HG02973 (cell line): ENCODE data around the gene SLC7A14.

Experiments
- ATAC-seq: cut with Tn5 transposase; IDR thresholded peaks from one replicate; pipeline ENCODE4 v1.9.1; 2021; ENCODE audit warnings: moderate library complexity; ENCODE audit not compliant: unreplicated experiment

The SLC7A14 gene

DNA sequence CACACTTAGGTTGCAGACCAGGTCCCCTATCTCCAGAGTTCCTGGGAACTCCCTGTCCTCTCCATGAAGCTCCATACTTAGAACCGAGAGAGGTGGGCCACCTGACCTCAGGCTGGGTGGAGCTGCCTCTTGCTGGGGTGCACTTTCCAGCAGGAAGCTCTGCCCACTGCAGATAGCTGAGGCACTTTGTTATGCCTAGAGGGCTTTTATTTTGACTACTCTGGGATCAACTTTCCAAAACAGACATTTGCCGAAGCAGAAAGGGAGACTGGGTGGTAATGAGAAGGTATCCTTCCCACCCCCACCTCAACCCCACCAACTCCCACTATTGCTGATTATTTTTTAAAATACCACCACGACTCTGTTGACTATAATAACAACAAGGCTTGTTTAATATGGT lies 112.5 kb downstream of the SLC7A14 start:
- no peak for ATAC-seq

DNA sequence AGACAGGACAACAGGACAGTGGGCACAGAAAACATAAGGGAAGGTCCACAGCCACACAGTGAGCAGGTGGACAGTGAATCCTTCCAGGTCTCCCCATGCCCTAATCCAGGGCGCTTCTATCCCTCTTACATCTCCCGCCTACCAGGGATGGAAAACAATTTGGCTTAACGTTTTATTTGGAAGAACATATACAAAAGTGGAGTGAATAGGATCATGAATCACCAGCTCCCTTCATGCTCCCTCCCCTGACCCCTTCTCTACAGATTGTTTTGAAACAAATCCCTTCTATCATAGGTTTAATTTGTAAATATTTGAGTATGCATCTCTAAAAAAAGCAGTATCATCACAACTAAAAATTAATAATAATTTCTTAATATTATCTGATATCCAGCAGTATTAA lies 114.7 kb downstream of the SLC7A14 start:
- ATAC-seq: no peak

DNA sequence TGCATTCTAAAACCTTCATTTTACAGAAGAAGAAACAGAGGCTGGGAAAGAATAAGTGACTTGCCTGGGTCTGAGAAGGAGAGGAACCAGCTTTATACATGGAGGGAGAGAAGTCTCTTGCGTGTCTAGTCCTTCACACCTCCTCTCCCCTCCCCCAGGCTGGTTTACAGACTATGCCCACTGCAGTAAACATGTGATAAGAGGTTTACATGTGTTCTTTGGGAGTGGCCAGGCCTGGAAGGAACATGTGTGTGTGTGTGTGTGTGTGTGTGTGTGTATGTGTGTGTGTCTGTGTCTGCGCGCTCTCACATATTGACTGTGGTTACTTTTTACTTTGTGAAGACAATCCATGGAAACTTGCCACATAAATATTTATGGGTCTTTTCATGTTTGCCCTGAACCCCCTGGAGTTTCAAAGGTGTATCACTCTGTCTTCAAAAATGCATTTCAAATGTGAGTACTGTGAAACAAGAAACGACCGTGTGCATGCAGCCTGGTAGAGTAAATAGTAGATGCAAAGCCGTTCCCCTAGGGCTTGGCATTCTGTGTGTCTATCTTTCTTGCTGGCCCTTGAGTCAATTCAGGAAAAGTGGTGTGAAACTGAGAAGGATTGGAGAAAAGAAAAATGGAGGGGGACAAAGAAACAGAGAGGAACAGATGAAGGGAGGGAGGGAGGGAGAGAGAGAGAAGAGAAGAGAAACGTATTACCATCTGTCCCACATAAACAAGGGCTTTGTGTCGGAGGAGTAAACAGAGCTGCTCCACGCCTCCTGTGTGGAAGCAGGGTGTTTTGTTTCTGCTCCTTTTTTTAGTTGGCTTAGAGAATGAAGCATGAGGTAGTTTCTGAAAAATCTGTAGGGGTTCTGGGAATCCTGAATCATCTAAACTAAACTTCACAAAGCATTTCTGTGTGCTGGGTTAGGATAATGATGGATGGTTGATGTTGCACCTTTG lies 115.5 kb downstream of the SLC7A14 start:
- ATAC-seq: no peak

DNA sequence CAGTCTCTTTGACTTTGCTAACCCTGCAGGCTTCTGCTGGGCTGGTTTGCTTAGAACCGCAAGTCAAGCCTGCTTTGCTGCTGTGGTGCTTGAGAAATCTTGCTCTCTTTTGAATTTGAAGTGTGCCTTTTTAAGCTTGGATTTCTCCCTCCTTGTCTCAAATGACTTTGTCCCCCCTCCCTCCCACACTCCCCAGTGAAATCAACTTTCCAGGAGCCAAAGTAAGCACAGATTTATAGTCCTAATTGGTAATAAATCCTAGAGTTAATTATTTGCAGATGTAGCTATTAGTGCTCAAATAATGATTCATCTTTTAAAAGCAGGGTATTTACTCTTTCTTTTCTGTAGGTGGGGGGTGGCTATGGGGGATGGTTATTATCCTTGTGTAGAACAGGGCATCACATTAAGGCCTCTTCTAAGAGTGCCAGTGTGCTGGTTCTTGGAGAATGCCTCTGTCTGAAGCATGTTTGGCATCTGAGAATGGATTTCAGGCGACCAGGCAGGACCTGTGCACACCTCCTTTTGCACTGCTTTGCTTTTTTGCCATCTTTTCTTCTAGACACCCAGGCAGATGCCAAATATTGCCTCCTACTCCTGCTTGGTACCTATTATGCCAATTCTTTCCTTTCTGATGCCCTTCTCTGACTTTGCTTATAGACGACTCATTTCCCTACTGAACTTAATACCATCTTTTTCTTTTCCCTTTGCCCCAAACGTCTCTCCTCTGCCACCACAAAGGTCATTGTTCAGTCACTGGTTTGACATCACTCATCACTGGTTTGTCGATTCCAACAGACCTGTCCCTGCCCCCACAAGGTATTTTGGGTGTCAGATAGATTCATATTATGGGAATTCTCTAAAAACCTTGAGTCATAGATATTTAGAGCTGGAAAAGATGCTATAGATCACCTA lies 116.5 kb downstream of the SLC7A14 start:
- no peak for ATAC-seq

DNA sequence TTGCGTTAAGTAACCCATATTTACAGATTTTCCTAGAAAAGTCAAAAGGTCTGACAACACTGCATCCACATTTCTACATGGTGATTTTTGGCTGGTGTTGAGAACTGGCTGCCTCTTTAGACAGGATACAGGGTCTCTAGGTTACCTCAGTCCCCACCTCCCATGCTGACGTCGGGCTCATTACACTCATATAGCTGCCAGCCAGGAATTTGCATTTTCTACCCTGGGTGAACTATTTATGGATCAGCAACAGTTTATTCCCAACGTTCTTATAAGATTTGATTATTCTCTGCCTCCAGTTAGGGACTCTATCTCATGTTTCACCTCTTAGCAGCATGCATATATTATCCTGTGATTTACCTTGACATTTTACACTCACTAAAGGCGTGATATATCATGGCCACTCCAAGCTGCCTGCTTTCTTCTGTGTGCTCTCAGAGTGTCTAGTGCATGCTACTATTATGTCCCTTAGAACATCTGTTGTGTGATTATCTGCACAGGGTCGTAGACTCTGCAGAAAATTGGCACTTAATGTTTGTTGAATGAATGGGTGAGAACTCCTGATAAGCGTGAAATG lies 118.2 kb downstream of the SLC7A14 start:
- no peak for ATAC-seq

DNA sequence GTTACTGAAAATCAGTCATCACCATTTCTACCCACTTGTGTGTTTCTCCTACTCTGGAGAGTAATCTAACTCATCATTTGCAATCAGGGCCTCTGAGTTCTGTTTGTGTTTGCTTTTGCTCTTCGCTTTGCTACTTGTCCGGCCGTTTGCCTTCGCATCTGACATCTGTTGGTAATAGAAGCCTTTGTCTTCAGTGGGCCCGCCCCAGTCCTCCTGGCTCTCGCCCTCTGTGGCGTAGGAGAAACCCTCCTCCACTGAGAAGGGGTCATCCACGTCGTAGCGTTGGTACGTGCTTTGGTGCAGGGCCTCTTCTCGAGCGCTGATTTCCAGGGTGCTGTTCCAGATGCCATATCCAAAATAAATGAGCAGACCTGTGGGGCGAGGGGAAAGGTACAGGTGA lies 118.9 kb downstream of the SLC7A14 start:
- ATAC-seq: no peak

DNA sequence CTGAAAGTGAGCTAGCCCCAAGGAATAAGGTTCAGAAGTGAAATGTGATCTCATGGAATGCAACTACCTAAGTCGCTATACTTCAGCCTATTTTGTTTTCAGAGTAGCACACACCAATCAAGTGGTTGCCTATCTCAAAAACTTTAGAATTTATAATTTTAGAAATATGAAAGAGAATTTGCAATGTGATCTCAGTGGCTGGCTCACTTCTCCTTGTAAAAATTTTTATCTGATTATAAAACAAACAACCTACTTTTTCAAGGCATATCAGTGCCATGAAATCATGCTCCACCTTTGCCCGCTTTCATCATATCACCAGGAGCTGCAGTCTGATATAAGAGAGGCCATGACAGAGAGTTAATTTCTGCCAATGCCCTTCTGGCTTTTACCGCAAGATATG lies 119.9 kb downstream of the SLC7A14 start:
- ATAC-seq: no peak

DNA sequence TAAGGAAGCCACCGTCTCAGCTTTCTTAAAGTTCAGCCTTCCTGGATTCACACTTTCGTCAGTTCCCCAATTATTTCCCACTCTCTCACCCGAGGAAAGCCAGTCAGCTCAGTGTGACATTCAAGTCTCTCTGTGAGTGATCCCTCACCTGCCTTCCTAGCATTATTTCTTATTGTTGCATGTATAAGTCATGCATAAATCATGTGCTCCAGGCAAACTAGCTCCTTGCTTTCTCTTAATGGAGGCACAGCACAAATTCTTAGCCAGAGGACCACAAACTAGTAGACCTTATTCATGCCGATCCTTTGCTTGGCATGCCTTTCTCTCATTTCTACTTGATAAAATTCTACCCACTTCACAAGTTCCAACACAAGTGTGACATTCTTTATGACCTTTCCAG lies 122.9 kb downstream of the SLC7A14 start:
- no peak for ATAC-seq

DNA sequence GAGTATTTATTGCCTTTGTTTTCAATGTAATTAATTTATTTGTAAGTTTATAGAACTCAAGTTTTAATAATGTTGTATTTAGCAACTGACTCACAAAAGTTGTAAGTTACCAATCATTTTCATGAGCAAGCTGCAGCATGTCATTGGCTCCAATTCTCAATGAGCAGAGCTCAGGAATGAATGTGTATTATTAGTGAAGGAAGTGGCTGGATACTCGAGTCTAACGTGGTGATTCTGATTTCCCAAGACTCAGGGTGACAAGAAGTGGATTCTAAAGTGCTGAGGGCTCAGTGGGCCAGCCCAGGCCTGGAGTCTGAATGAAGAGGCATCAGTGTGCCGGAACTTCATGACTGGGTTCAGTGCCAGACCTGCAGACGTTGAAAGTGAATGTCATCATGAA lies 127.6 kb downstream of the SLC7A14 start:
- no peak for ATAC-seq

DNA sequence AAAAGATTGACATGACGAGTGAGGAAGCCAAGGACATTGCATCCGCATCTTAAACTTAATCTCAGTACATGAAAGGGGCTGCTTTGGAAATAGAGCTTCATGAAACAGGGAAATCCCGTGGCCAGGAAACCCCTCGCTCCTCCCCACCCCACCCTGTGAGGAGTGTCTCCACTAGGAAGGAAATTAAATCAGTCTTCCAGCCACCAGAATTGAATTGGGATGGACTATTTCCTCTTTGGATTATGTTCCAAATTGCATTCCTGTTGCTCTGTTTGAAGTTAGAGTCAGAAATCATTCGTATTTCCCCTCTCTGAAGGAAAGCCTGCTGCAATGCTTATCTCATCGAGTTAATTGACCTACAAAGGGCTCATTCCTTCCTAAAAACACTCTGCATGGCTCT lies 131.4 kb downstream of the SLC7A14 start:
- no peak for ATAC-seq

DNA sequence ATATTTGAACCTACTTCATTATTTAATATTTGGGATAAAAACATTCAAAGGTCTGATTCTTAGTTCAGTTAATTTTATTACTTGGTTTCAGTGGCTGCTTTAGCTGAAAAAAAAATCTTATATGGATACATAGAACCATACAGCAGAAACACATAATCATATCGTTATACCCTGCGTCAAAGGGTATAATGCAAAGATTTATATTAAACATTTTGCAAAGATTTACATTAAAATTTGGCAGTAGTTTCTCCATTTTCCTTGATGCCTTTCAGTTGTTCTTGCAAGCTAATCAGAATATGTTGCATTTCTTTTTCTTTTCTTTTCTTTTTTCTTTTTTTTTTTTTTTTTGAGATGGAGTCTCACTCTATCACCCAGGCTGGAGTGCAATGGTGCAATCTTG lies 135.8 kb downstream of the SLC7A14 start:
- no peak for ATAC-seq

DNA sequence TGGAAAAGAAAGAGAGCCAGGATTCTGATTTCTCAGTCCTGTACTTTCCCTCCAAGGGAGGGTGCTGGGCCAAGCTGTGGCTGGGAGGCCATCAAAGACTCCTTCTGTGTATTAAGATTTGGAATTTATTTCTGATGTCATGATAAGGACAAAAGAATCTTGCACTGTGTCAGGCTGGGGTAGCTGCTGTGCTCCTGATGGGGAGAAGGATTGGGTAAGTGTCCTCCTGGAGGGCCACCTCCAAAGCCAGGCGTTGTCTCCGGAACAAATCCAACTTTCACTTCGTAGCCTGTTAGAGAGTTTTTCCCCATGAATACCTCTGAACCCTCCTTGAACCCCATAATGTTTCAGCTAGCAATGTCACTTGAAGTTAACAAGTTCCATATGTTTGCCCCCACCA lies 137.3 kb downstream of the SLC7A14 start:
- no peak for ATAC-seq

DNA sequence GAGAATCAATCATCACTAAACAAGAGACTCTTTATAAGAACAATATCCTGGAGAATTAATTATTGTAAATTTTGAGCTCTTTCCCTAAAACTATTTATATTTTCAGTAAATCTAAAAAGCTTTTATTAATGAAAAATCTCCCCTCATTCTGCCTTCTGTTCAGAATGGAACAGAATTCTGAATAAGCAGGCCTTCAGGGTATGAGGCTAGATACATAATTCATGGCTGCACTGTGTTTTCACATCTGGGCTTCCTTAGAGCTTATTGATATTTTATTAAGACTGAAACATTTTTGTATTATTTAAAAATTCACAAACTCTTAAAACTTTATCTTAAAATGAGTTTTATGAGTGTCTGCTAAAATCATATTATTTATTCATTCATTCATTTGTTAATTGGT lies 142.4 kb downstream of the SLC7A14 start:
- no peak for ATAC-seq

DNA sequence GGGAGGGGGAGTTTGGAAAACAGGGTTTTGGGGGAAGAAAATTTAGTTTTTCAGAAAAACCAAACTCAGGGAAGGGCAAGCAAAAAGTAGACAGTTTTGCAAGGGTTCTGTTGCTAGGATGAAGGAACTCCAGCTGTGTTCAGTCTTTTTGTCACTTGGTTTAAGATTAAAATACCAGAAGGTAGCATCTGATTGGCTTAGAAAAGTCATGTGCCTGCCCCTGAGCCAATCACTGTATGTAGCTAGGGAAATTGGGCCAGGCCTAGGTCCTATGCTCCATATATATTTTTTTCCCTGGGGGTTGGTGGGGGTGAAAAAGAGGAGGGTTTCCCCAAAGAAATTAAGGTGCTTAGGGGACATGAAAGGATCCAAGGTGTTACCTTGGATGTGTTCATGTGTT lies 142.9 kb downstream of the SLC7A14 start:
- ATAC-seq: no peak

DNA sequence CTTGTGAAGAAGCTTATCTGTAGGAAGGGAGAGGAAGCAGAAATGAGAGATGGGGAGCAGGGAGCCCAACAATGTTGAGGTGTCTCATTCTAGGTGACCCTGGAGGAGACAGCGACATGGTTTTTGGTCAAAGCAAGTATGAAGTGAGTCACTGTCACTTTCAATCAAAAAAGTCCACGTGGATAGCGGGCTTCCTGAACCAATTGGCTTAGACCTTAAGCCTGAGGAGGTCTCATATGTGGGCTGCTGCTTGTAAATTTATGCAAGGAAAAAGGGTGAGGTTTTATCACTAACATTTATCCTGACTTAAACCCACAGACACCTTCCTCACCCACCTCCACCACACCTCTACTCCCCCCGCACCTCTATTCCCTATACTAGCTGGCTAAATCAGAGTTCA lies 144.5 kb downstream of the SLC7A14 start:
- no peak for ATAC-seq

DNA sequence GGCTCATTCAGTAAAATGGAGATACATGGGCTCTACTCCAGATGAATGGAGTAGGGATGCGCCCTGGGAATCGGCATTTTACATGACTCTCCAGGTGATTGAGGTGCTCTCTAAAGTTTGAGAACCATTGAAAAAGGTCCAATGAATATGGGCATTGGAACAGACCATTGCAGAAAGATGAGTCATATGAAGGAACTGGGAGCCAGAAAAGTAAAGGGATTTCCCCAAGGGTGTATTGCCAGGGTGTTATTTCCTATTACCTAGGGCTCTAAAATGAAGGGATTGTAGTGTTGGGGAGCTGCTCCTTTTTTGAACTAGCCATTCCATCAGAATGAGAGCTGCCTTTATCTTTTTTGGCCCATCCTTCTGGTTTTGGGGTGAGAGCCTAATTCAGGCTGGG lies 145.5 kb downstream of the SLC7A14 start:
- ATAC-seq: no peak

DNA sequence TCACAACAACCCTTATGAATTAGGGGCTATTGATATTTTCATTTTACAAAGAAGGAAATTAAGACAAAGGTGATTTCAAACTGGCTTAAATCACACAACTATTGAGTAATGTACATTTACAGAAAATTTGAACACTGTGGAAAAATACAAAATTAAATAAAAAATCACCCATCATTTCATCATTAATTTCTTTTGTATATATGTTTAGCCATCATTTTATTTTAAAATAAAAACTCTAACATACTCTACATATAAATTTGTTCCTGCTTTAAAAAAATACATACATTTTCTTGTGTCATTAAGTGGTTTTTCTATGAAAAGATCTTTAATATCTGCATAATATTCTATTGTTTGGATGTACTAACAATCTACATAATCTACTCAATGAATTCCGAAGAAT lies 147.0 kb downstream of the SLC7A14 start:
- ATAC-seq: no peak

DNA sequence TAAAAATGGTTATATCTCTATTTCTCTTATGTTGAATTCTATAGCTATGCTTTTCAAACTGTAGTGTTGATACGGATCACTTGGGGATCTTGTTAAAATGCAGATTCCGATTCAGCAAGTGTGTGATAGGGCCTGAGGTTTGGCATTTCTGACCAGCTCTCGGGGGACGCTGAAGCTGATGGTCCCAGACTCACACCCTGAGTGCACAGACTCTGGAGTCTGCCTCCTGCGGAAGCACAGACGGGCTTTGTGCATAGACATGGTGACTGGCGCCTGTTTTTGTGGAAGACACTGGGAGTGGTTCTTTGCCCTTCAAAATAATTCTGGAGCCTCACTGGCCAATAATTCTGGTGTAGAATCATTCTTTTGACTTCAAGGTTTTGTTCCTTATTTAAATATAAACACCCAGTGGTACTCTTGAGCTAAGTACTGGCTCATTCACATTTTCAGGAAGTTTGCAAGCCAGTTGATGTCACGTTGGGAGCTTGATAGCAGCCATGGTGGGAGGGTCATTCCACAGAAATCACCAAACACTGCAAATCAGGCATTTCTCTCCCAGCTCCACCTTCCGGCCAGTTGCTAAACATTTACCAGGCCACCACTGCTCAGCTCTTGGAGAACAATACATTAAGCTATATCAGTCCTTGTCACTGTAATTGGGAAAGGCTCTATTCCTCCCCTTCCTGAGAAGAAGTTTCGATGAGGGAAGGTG lies 148.0 kb downstream of the SLC7A14 start:
- no peak for ATAC-seq

DNA sequence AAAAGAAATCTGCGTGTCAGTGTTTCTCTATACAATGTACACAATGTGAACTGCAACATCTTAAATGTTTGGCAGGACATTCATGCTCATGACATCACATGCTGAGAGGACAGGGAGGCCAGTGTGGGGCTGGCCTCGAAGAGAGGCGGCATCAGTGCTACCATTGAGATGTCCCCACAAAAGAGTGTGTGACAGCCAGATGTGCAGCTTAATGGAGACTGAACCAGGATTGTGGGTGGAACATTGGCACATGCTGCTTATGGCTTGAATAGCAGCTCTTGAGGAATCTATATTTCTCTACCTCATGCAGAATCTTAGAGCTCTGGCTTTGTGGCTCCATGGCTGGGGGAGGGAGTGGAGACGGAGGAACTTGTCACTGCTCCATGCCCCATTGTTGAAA lies 148.7 kb downstream of the SLC7A14 start:
- no peak for ATAC-seq

DNA sequence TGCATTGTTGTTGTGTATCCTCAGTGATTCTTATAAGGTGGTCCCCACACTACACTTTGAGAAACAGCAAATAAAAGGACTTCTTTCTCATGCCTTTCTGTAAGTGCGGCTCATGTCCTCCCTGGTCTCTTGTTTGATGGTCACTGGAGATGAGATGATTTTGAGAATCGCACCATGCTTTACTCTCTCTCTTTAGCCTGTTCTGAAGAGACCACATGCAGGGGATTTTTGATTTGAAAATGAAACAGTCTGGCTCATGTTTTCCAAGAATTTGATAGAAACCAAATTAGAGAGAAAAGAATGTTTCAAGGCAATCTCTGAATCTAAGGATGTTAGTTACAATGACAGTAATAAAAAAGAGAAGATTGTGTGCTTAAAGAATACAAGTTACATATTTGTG lies 149.2 kb downstream of the SLC7A14 start:
- ATAC-seq: no peak

DNA sequence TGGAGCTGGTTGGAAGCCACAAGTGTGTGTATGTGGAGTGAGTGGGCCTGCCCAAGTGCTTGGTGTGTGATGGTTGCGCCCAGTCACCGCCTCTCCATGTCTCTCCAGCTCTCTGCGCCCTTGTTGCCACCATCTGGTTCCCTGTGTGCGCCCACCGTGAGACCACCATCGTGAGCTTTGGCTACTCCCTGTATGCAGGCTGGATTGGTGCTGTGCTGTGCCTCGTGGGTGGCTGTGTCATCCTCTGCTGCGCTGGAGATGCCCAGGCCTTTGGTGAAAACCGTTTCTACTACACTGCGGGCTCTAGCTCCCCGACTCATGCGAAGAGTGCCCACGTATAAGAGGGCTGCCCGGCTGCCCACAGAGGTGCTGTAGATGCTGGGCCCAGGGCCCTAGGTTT lies 153.5 kb downstream of the SLC7A14 start:
- no peak for ATAC-seq
